ENCODE measurements around the gene SLC6A3.

SLC6A3 gene

DNA sequence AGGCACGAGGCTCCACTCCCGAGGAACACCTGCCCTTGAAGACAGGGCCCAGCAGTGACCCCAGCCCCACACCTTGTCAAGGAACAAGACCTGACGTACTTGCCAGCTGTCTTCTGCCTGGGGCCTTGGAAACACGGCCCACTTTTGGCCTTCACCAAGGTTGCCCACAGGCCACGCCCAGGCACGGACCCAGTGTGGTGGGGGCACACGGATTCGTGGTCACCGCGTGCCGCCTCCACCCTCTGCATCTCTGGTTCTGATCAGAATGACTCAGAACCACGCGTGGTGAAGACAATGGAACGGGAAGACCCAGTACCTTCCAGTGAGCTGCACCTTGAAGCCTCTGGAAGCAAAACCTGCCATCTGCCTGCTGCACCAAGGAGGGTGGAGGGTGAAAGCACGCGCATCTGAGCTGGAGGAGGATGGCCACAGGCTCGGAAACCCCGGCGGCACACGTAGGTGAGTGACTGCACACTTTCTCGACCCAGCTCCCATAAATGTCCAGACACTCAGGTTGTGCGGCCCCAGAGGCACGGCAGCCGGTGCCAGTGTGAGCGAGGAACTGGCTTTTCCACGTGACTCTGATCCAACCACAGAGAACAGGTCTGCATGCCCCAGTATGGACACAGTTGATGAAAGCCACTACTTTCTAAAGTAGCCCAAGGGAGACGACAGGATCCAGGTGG, 42.0 kb upstream of the SLC6A3 start:
- DNase-seq (ENCODE audit: low read depth) = no peak
- TF ChIP-seq, protein P1, sequence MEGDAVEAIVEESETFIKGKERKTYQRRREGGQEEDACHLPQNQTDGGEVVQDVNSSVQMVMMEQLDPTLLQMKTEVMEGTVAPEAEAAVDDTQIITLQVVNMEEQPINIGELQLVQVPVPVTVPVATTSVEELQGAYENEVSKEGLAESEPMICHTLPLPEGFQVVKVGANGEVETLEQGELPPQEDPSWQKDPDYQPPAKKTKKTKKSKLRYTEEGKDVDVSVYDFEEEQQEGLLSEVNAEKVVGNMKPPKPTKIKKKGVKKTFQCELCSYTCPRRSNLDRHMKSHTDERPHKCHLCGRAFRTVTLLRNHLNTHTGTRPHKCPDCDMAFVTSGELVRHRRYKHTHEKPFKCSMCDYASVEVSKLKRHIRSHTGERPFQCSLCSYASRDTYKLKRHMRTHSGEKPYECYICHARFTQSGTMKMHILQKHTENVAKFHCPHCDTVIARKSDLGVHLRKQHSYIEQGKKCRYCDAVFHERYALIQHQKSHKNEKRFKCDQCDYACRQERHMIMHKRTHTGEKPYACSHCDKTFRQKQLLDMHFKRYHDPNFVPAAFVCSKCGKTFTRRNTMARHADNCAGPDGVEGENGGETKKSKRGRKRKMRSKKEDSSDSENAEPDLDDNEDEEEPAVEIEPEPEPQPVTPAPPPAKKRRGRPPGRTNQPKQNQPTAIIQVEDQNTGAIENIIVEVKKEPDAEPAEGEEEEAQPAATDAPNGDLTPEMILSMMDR (IDR thresholded peaks at IDR 0.05; ENCODE audit: insufficient read depth, low read depth, low read length, missing control alignments) = no peak
- H3K4me3 ChIP-seq (ENCODE audit: low read length) = no peak overlapping the region

DNA sequence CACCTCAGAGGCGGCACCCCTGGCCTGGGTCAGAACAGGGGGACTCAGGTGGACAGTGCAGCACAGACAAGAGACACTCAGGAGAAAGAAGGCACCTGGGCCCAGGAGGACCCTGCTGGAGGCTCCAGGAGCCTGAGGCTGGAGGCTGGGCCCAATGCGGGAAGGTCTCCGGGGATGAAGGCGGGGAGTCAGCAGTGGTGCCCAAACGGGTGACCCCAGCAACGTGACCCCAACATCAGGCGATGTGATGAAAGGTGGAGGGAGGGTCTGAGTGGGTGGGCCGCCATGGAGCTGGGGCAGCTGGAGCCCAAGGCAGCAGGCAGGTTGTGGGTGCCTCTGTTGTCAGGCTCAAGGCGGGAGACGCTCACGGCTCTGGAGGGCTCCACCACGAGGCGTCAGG, 41.0 kb upstream of the SLC6A3 start:
- no peak overlapping the region for H3K4me3 ChIP-seq (ENCODE audit: low read length)
- DNase-seq (ENCODE audit: low read depth) = no peak
- TF ChIP-seq, protein P1 (IDR thresholded peaks at IDR 0.05; ENCODE audit: insufficient read depth, low read depth, low read length, missing control alignments) = no peak

- TF ChIP-seq, protein P1 (IDR thresholded peaks at IDR 0.05; ENCODE audit: insufficient read depth, low read depth, low read length, missing control alignments) = no peak
- DNase-seq (ENCODE audit: low read depth) = no peak
- H3K4me3 ChIP-seq (ENCODE audit: low read length) = no peak overlapping the region
Observed at GRCh38 chr5:1485579-1486118, 40.4 kb upstream of the SLC6A3 start.

DNA sequence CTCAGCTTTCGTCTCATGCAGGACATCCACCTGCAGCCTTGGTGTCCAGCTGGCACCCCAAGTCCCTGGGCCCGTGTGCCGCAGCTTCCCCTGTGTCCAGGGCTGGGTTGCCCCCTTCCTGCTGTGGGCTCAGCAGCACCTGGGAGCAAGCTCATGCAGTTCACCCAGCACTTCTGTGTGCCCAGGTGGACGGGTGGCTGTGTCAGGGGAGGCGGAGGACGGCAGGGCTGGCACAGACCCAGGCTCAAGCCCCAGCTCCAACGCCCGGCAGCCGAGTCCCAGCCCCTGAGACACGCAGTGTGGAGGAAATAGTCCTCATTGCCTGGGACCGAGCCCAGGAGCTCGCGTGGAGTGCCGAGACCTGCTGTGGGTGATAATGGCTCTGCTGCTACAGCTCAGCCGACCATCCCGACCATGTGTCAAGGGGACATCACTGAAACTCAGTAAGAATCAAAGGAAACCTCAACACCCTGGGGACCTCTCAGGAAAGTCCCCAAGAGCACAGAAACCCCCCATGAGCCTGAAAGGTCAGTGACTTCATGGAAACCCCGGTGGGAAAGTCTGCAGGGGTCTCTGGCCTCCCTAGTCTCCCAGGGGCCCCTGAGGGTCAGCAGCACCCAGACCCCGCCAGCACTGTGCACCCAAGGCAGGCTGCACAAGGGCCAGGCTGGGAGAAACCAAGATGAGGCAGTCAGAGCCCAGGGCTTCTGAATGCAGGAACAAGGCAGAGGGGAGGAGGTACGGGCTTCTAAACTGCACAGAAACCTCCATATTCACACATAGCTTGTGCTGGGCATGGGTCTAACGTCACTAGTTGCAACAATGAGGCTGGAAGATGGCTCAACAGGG, 39.7 kb upstream of the SLC6A3 start:
- no peak for DNase-seq (ENCODE audit: low read depth)
- H3K4me3 ChIP-seq (ENCODE audit: low read length) = no peak overlapping the region
- TF ChIP-seq, protein P1 (IDR thresholded peaks at IDR 0.05; ENCODE audit: insufficient read depth, low read depth, low read length, missing control alignments) = no peak

DNA sequence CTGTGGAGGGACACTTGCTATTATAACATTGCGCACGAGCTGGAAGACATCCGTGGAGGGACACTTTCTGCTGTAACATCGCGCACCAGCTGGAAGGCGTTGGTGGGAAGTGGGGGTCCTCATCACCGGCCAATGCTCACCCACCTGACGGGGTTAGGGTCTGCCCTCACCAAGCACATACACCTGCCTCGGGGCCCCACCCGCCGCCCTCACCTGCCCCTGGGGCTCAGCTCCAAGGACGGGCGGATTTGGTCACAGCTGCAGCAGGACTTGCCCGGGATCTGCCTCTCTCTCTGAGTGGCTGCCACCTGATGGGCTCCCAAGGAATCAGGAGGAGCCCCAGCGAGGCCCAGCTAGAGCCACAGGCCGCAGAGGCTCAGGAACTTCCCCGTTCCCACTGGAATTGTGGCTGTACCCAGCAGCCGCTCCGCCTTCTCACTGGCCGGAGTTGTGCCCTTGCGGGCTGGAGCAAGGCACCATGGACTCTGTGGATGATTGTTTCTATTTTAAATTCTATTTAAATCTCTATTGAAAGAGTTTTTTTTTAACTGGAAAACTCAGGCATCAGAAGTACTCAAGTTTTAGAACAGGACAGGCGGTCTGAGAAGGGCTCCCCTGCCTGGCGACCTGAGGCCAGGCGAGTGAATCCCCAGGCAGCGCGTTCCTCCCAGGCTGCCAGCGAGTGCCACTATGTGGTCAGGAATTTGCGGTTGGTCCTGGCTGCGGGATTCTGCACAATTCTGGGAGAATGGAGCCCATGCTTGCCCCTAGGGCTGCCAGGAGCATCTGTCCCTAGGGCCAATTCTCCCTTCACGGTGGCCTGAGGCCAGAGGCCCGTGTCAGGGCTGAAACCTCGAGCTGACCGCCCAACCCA, 38.9 kb upstream of the SLC6A3 start:
- no peak for DNase-seq (ENCODE audit: low read depth)
- TF ChIP-seq, protein P1 (IDR thresholded peaks at IDR 0.05; ENCODE audit: insufficient read depth, low read depth, low read length, missing control alignments) = no peak

DNA sequence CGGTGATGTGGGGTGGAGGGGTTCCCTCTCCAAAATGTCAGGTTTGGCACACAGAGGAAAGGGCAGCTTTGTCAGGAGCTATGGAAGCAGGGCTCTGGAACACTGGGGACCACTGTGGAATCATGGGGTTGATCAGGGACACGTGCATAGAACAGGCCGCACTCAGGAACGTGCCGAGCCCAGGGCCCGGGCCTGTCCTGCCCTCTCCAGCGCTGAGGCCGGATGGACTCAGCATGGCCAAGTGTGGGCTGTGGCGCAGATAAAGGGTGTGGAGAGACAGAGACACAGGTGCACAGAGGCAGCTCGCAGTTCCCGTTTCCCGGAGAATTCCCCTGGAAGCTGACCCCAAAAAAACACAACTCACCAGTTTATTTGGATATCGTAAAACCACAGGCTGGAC, 37.8 kb upstream of the SLC6A3 start:
- no peak overlapping the region for H3K4me3 ChIP-seq (ENCODE audit: low read length)
- TF ChIP-seq, protein P1 (IDR thresholded peaks at IDR 0.05; ENCODE audit: insufficient read depth, low read depth, low read length, missing control alignments) = no peak
- DNase-seq (ENCODE audit: low read depth) = no peak

More for the DNA sequence above, 38.9 kb upstream of the SLC6A3 start:
- H3K4me3 ChIP-seq (ENCODE audit: low read length) = no peak overlapping the region
